ENCODE measurements around the gene POC5. TPM values are rescaled to one million over a fixed set of nuclear protein-coding genes. Genes with fewer than 3 reads are reported as not detected.
A peak's percentile ranks its signal among the peaks of the same experiment; 100 is the strongest.
"Not testable (repeated sequence)": the region's sequence is repeated elsewhere in the genome, so short reads cannot be mapped to it uniquely, and the experiment has no call there.

Gene POC5
- total RNA-seq: 4.9 TPM
- long read RNA-seq, partial matches to known transcripts: 1 of 8 reads
- long read RNA-seq, other reads (novel, unspliced or antisense): 4 of 8 reads

- peak; percentile 98 for DNase-seq (ENCODE audit: low spot score)
Measured at GRCh38 chr5:75717082-75717922, at the start of gene POC5. POC5 (minus strand) TSS chr5:75717437; CDS start chr5:75712937, 4,500 bp downstream.

DNA sequence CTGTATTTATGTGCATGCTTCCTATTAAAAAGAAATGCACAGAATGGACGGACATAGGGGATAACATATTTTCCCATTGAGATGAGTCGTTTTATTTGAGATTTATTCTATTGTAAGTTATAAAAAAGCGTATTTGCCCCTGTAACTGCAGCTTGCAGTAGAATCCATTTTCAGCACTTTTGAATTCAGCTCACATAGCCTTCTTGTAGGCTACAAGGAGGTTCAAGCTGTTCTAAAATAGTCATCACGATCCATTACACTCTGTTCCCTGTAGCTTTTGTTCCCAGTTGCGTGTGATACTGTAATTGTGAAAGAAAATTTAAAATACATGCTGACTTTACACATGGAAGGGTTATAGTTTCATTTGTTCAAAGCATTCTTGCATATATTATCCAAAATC lies 40.9 kb upstream of the POC5 start:
- DNase-seq (ENCODE audit: low spot score): no peak

- DNase-seq (ENCODE audit: low spot score): no peak
Measured at GRCh38 chr5:75756981-75757380, 39.7 kb upstream of the POC5 start.

- no peak for DNase-seq (ENCODE audit: low spot score)
Measured at GRCh38 chr5:75756211-75756610, 39.0 kb upstream of the POC5 start.

GRCh38 chr5:75753182-75753581 lies 35.9 kb upstream of the POC5 start:
- no peak for DNase-seq (ENCODE audit: low spot score)

DNA sequence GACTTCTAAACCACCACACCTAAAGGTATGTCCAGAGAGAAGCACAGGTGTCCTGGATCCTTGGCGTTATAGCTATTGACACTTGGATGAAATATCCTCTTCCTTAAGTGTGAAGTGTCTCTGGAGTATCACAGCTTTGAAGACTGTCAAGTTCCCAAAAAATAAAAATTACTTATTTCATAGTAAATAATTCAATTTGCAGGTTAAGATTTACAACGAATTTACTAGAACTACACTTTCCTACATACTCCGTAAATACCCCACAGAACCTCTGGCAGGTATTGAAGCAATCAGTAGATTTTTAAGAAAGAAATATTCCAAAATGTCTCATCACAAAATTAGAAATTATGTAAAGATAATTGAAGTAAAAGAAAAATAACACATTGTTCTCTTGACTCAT lies 27.1 kb upstream of the POC5 start:
- DNase-seq (ENCODE audit: low spot score): no peak

DNA sequence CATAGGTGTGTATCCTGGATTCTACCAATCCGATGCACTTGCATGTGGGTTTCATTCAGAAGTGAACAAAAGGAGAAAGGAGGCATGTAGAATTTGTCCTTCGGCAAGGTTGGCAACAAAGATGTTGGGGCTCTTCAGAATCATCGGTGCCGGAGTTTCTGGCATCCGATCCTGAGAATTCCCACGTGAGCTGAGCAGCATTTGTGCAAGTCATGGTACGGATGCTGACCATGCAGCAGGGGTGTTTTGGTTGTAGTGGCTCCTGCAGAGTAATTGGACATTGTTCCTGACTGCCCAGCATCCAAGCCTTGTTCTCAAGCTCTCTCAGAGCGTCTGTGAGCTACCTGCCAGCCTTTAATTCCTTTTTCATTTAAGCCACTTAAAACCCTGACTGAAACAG lies 19.0 kb upstream of the POC5 start:
- DNase-seq (ENCODE audit: low spot score): no peak

DNA sequence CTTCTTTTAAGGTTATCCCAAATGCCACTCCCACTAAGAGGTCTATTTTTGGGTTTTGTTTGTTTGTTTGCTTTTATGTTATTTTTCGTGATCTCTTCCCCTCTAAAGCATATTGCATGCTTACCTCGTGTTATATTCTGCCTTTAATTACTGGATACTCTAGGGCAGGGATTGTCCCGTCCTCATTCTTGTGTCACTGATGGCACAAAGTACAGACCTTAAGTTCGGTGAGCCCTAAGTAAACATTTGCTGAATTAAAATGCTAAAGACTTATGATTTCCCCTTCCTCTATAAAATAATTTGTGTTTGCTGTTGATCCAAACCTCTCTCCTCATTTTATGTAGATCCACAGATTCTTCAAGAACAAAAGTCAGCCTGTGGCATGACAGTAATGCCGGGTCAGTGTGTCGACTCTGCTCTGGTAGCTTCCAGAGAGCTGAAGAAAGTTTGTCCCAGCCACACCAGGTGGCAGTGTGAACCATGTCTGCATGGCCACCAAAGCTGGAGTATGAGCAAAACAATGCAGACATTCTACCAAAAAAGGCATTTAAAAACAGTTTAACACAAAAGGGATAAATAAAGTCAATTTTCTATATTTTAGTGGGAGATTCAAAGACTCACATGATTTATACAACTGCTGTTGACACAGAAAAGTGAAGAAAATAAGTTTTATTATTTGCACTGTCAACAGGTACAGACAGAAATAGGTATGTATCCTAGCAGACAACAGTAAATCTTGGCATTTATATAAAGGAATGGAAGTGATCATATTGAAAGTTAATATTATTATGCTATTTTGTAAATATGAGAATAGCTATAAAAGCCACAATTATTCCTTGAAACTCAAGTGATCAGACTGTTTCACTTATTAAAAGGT lies 17.9 kb upstream of the POC5 start:
- DNase-seq (ENCODE audit: low spot score): no peak

GRCh38 chr5:75733767-75734166 lies 16.5 kb upstream of the POC5 start:
- no peak for DNase-seq (ENCODE audit: low spot score)

GRCh38 chr5:75731515-75731914 lies 14.3 kb upstream of the POC5 start:
- DNase-seq (ENCODE audit: low spot score): not testable (repeated sequence)

DNA sequence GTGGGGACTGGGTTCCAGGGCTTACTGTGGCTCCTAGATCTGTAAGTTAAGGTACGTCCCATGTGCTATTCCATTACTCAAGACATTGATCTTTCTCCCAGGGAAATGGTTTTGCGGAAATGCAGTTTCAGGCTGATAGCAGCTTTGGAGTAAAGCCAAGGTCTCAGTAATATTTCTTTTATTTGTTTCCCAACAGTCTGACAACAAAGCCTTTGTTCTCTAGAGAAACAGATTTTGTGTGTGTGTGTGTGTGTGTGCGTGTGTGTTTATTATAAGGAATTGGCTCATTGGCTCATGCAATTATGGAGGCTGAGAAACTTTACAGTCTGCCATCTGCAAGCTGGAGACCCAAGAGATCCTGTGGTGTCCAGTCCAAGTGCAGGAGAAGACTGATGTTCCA lies 12.1 kb upstream of the POC5 start:
- DNase-seq (ENCODE audit: low spot score): no peak

DNA sequence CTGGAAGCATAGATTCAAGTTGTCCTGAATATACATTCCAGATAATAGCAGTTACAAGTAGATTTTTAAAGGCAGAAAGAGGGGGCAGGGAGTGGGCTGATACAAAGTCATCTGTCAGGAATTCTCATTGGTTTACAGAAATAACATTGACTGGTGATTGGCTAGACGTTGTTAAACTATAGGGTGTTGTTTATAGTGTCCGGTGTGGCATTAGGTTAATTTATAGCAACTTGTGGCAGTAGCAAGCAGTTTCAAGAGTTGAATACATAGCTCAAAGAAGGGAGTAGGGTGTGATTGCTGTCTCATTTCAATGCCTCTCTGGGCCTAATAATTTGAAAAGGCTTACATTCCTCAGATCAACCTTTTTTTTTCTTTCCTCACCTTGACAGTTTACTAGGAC lies 10.7 kb upstream of the POC5 start:
- DNase-seq (ENCODE audit: low spot score): no peak

DNA sequence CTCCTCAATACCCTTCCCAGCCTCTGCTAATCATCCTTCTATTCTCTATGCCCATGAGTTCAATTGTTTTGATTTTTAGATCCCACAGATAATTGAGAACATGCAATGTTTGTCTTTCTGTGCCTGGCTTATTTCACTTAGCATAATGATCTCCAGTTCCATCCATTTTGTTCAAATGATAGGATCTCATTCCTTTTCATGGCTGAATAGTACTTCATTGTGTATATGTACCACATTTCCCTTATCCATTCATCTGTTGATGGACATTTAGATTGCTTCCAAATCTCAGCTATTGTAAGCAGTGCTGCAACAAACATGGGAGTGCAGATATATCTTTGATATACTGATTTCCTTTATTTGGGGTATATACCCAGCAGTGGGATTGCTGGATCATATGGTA lies 9.0 kb upstream of the POC5 start:
- DNase-seq (ENCODE audit: low spot score): not testable (repeated sequence)

- no peak for DNase-seq (ENCODE audit: low spot score)
Measured at GRCh38 chr5:75723378-75723777, 6.1 kb upstream of the POC5 start.

DNA sequence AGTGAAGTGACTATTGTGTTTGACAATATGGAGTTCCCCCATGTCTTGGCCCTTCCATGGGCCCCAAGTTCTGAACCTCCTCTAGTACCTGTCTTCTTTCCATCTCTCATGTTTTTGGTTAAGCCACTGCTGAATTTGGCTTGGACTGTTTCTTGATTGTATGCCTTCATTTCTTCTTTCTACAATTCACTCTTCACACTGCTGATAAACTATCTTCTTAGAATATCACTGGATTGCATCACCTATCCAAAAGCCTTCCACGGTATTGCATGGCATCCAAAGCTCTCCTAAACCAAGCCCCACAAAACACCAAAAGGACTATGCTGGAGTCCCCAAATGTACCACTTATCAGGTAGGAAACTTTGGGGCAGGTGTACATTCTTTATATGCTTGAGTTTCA lies 4.3 kb upstream of the POC5 start:
- DNase-seq (ENCODE audit: low spot score): no peak

DNA sequence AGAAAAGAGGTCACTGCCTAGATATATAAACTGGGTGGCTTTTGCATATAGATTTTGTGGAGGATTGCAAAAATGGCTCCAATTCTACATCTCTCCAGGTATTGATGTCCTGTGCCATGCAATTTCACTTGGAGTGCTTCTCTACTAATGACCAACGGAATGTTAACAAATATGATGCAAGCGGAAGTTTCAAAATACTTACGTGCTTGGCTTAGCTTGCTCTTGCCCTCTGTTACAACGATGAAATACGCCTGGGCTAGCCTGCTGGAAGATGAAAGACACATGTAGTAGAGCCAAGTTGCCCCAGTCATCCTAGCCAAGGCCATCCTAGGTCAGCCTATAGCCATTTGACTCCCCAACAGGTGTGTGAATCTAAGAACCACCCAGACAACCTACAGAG lies 3.6 kb upstream of the POC5 start:
- no peak for DNase-seq (ENCODE audit: low spot score)

DNA sequence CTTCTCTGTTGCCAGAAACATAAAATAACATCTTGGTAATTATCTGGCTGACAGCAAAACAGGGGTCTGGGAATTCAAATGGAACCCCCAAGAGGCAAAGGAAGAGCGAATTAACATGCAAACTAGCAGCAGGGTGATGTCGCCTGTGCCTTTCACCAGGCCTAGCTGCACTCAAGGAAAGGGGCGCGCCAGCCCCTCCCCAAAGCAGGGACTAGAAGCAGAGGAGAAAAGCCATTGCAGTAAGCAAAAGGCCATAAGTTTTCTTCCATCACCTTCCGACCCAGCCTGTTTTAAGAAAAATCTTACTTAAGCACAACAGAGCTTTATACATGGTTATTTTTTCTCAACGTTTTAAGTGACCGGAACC lies 539 bp downstream of the POC5 start:
- DNase-seq (ENCODE audit: low spot score): no peak

DNA sequence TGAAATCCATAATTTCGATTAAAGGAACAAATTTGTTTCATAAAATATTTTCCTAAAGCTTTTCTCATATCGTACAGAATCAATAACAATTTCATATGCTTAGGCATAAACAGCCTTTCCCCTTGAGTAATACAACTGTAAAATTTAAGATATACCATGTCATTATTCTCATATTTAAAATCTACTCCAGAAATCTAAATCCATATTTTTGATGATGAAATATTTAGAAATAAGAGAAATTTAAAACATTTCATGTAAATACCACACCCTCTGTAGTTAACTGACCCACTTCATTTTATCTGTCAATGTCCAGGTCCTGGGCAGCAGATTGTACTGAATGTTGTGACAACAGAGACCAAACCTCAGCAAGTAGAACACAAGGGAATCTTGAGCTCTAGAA lies 5.1 kb downstream of the POC5 start:
- DNase-seq (ENCODE audit: low spot score): no peak

GRCh38 chr5:75711151-75711550 lies 6.1 kb downstream of the POC5 start:
- no peak for DNase-seq (ENCODE audit: low spot score)

DNA sequence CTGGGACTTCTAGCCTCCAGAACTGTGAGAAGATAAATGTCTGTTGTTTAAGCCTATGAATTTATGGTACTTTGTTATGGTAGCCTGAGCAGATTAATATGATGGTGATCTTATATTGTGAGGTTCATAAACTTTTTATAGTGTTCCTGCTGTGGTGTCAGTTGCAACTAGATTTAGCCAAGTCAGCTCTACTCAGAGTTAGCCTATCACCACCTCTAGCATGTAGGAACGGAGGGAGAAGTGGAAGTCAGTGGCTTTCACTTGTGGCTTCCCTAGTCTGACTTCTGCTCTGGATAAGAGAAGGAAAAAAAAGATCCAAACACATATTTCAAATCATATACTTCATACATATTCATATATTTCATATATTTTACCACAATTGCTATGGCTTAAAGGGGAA lies 6.6 kb downstream of the POC5 start:
- DNase-seq (ENCODE audit: low spot score): no peak

DNA sequence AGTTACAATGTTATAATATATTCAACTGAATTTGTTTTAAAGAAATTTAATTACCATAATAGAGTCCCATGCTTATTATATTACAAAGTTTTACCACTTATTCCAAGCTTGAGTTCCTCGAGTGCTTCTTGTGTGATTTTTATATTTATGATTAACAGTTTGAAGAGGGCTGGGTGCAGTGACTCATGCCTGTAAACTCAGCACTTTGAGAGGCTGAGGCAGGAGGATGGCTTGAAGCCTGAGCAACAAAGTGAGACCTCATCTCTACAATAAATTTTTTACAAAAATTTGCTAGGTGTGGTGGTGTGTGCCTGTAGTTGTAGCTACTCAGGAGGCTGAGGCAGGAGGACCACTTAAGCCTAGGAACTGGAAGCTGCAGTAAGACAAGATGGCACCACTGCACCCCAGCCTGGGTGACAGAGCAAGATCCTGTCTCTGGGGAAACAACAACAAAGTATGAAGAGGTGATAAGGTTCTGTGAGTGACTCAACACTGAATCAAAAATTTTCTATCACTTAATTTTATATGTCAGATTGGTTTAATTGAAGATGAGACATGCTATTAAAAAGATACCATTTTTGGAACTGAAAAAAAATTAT lies 9.2 kb downstream of the POC5 start:
- DNase-seq (ENCODE audit: low spot score): no peak

DNA sequence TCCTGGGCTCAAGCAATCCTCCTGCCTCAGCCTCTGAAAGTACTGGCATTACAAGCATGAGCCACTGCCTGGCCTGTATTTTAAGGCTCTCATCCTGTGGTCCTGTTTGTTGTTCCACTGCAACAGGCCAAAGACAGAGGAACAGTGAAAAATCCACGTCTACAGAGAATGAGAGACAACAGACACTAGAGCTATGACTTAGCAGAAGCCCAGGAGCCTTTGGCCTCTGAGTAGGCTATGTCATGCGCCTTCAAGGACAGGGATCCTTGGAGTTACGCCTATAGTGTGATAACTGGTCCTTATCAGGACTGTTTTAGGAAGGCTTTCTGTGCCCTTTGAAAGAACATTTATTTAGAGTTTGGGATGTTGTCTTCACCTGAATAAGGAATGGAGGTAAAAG lies 10.5 kb downstream of the POC5 start:
- no peak for DNase-seq (ENCODE audit: low spot score)

Data from mesenteric fat pad (tissue), 1 donor.